ENCODE measurements around the gene KCNK13. TPM values are rescaled to one million over a fixed set of nuclear protein-coding genes. Genes with fewer than 3 reads are reported as not detected.

Gene KCNK13
- total and polyA plus RNA-seq, 2 of the 13 experiments (the other 11 are each of a cell fraction or from before 2014, with no cell fraction given), result 0.08 to 0.29 TPM

GRCh38 chr14:90177539-90178189, 115.9 kb downstream of the KCNK13 start:
- DNase-seq (ENCODE audit: low spot score) (no peak), FAIRE-seq (no peak), ATAC-seq (no peak)
- no peaks in the 10 kb centered on the region for H4K20me1 ChIP-seq (ENCODE audit: insufficient read depth, low read length)
- no peaks in the 10 kb centered on the region for H3K36me3 ChIP-seq (replicated peaks in 1 of 2; ENCODE audit: control insufficient read depth in 1 of 2, insufficient read depth in 2 of 2, low read length in 2 of 2)
- no peaks in the 10 kb centered on the region for H3K4me1 ChIP-seq (ENCODE audit: insufficient read depth, low read length)
- no peaks in the 10 kb centered on the region for H3K79me2 ChIP-seq (ENCODE audit: insufficient read depth, low read length)
- CTCF ChIA-PET (ENCODE audit: low intra/inter-chr PET ratio, low total read pairs), result no interaction called here
- H3K27ac ChIP-seq (ENCODE audit: extremely low read length, insufficient read depth, low read length), result no peak overlapping the region
- no peak overlapping the region for H2AFZ ChIP-seq (ENCODE audit: low read length)
- POLR2A ChIA-PET, result no interaction called here
- no peak overlapping the region for H3K9ac ChIP-seq (ENCODE audit: insufficient read depth, low read depth, low read length)
- WGBS (ENCODE audit: low lambda C conversion rate), result 20% methylated on average over 3 of the region's 3 CpGs
- intact Hi-C loops (cut with micrococcal nuclease; ENCODE audit: unreplicated experiment), result no loop called here
- peaks cover 0 to 2% of the 10 kb centered on the region in 2 experiments; a peak in 1 of 5 replicates for H3K27me3 ChIP-seq (ENCODE audit: control insufficient read depth in 1 of 2, insufficient read depth in 2 of 2, low read length in 2 of 2)
- no TSS peak for BruUV-seq (replicated peaks)
- no peaks in the 10 kb centered on the region for H3K9me3 ChIP-seq (ENCODE audit: low read length)
- in situ Hi-C loops (cut with HindIII; ENCODE audit: extremely low pct_ligation_motif_present, low pct_unique_long_range_greater_than_20kb), result no loop called here
- no peak overlapping the region for H3K4me2 ChIP-seq (ENCODE audit: low read depth, low read length)
- no peak overlapping the region for H3K4me3 ChIP-seq (replicated peaks in 1 of 3; ENCODE audit: insufficient read depth in 1 of 3, low read depth in 2 of 3, low read length in 3 of 3)
- TF ChIP-seq NFIB (CRISPR knock-in tag; IDR thresholded peaks at IDR 0.05; ENCODE audit: borderline replicate concordance), result no peak
- TF ChIP-seq REL (CRISPR knock-in tag; conservative IDR thresholded peaks at IDR 0.05), result no peak
- TF ChIP-seq NR2C2 (CRISPR knock-in tag; IDR thresholded peaks at IDR 0.05; ENCODE audit: borderline replicate concordance), result no peak
- TF ChIP-seq ZBTB44 (CRISPR knock-in tag; IDR thresholded peaks at IDR 0.05), result no peak
- no peak for TF ChIP-seq GRHL1 (CRISPR knock-in tag; conservative IDR thresholded peaks at IDR 0.05)

All from HepG2 (cell line).